ENCODE measurements around the gene IL22RA1.

The IL22RA1 gene, protein sequence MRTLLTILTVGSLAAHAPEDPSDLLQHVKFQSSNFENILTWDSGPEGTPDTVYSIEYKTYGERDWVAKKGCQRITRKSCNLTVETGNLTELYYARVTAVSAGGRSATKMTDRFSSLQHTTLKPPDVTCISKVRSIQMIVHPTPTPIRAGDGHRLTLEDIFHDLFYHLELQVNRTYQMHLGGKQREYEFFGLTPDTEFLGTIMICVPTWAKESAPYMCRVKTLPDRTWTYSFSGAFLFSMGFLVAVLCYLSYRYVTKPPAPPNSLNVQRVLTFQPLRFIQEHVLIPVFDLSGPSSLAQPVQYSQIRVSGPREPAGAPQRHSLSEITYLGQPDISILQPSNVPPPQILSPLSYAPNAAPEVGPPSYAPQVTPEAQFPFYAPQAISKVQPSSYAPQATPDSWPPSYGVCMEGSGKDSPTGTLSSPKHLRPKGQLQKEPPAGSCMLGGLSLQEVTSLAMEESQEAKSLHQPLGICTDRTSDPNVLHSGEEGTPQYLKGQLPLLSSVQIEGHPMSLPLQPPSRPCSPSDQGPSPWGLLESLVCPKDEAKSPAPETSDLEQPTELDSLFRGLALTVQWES

DNA sequence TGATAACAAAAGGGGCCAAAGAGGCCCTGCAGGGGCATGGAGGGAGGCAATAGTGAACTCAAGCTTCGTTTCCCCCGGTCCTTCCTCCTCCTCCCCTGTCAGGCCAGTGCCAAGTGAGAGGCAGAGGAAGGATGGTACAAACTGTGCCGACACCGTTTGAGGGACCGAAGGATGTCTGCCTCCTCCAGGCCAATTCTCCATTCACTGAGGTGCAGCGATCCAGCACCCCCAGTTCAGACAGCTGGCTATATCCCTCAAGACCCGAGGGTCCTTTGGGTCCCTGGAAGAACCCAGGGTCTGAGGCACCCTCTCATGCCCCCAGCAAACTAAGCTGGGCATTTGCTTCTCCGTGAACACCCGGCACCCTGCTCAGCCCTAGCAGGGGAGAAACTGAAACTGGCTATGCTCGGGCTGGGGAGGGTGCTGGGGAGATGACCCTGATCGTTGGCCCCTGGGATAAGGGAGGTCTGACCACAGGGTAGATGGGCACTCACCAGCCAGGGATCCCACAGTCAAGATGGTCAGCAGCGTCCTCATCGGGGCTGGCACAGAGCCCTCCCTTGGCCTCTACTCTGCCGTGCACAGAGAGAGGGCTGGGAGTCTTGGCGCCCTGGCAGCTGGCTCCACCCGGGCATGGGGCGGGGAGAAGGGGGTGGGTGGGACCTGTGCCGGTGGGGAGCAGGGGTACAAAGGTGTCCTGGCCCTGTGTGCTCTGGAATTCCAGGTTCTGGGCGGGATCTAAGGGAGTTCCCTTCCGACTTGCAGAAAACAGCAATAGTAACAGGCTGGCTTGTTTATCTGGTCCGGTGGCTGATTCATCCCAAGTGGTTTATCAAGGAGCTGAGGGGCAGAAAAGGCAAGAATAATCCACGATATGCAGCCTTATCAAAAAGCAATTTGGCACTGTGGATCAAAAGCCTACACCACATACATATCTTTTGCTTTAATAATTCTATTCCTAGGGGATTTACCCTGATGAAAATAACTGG lies at the start of gene IL22RA1:
IL22RA1 (minus strand) TSS at position 595 of the 989 bp plus-strand sequence; CDS start at position 537, 58 bp downstream.
- DNase-seq, result no peak

GRCh38 chr1:24191860-24192259 lies 48.9 kb upstream of the IL22RA1 start:
- peak; percentile 51 to 56 for DNase-seq

DNA sequence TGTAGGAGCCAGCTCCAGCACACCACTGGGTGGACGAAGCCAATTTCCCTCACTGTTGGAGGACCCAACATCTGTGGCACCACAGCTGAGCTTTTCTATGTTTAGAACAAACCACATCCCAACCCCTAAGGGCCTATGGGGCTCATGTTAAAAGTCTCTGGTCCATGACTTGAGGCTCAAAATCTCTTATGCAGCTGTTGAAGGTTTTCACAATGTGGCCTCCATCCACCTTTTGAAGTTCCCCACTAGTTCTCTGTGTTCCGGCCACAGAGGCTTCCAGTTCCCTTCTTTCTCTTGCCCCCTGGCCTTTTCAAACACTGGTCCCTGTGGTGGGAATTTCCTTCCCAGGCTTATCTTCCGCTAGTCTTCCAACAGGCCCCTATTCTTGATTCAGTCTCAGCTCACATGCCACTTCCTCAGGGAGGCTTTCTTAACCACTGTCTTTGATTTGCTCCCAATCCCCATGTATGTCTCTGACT lies 48.1 kb upstream of the IL22RA1 start:
- DNase-seq, result no peak

DNA sequence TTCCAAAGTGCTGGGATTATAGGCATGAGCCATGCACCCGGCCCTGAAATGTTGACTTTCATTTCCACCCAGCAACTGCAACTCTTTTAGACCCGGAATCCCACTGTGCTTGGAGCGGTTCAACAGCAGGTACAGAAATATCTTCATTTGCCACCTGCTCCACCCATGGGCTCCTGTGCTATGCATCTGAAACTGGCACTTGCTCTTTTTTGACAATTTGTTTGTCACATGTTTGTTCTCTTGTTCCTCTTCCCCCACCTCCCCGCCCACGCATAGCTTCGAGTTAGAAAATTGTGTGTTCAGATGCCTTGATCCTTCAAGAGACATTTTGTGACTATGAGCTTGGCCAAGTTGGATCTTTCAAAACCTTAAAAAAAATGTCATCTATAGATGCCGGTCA lies 46.6 kb upstream of the IL22RA1 start:
- DNase-seq, result no peak

DNA sequence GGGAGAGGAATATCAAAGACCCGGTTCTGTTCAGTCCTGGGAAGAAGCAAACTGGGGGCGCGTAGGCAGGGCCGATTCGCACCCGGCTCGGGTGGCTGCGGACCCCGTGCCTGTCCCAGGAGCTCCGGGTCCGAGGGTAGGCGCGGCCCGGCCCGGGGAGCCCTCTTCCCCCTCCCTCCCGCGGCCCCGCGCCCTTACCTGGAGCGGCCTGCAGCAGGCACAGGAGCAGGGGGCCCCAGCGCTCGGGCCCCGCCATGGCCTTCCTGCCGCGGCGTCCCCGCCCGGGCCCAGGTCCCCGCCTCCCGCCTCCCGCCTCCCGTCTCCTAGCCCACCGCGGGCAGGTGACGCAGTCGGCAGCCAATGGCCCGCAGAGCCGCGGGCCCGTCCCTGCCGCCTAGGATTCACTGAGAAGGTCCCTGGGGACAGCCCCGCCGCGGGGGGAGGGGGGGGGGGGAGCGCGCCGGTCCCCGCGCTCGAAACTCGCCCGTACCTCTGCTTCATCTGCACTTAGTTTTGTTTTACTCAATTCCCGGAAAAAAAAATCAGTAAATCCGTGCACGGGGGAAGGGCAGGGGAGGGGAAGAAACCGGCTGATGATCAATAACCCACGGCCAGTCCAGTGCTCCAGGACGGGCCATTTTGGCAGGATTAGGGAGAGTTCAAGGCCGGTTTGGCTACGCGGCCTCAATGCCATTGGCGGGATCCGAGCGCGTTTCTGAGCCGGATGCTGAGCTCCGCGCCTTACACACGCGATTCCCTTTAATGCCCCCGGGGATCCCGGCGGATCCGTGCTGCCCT lies 44.3 kb upstream of the IL22RA1 start, which contains the start of gene IFNLR1:
IFNLR1 (minus strand) TSS at position 297 of the 798 bp plus-strand sequence; CDS start at position 256, 41 bp downstream.
- peak; percentile 79 to 87 for DNase-seq

DNA sequence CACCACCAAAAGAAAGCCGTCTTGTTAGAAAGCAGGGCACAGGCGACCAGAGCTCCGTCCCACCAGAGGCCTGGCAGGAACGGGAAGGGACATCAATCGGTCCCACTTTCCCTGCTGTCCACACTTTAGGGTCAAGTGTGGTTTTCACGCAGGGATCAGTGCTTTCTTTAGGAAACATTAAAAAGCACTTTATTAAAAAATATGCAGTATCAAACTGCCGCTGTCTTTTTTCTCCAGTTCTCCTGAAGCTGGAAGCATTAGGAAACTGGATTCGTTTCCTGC lies 43.7 kb upstream of the IL22RA1 start:
- no peak for DNase-seq

- DNase-seq, result no peak
These were observed 43.2 kb upstream of the IL22RA1 start for GRCh38 chr1:24186031-24186710.

GRCh38 chr1:24185076-24185475 lies 42.1 kb upstream of the IL22RA1 start:
- no peak for DNase-seq

- no peak for DNase-seq
These were observed 39.1 kb upstream of the IL22RA1 start for GRCh38 chr1:24182061-24182460.

DNA sequence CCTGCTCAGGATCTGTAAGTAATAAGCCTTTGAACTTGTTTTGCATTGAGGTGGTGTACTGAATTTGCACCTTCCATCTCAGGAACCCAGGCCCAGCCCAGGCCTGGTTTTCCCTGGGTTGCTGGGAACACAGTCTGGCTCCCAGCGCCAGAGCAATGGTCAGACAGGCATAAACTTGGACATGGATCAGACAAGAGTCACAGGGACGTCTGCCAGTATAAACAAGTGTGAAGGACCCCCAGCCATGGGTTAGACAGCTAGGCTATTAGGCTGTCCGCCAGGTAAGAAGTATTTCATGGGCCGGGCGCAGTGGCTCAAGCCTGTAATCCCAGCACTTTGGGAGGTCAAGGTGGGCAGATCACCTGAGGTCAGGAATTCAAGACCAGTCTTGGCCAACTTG lies 38.7 kb upstream of the IL22RA1 start:
- DNase-seq, result no peak

DNA sequence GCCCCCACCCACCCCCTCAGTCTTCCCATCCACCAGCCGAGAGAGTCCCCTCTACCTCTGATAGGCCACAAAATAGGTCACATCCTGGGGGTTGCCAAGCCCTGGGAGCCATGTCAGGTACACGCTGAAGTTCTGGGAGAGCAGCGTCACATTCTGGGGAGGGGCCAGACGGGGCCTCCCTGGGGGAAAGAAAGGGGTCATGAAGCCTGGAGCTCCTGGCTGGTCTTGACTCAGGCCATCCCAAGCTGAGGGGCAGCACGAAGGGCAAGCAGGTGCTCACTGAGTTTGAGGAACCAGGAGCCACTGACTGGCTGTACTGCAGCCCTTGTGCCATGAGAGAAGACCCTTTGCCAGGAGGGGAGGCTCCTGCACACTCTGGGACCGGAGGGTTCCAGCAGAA lies 37.7 kb upstream of the IL22RA1 start:
- DNase-seq, result no peak

DNA sequence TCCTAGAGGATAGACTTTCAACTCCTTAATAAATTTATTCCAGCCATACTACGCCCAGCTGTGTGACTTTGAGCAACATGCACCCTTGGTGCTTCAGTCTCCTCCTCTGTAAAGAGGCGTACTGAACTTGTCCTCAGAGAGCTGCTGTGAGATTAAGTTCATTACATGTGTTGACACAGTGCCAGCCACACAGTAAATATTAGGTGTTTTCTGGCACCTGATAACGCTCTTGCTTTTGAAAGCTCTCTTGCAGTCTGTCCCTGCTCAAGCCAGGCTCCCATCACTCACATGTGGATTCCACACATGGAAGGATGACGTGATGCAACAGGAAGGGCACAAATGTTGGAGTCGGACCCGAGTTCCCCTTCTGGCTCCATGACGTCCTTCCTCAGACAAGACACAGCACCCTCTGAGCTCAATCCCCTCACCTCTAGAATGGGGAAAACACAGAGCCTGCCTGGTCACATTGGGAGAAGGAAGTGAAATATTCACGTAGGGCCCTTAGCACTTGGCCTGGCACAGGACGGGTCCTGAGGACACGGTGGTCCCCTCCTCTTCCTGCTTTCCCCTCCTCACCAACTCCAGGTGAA lies 36.4 kb upstream of the IL22RA1 start:
- no peak for DNase-seq

- no peak for DNase-seq
These were observed 35.5 kb upstream of the IL22RA1 start for GRCh38 chr1:24178407-24178806.

GRCh38 chr1:24177161-24177560 lies 34.2 kb upstream of the IL22RA1 start:
- no peak for DNase-seq

GRCh38 chr1:24175033-24175755 lies 32.3 kb upstream of the IL22RA1 start:
- DNase-seq, result no peak

- no peak for DNase-seq
These were observed 31.0 kb upstream of the IL22RA1 start for GRCh38 chr1:24173638-24174575.

- DNase-seq, result no peak
These were observed 29.7 kb upstream of the IL22RA1 start for GRCh38 chr1:24172598-24172997.

DNA sequence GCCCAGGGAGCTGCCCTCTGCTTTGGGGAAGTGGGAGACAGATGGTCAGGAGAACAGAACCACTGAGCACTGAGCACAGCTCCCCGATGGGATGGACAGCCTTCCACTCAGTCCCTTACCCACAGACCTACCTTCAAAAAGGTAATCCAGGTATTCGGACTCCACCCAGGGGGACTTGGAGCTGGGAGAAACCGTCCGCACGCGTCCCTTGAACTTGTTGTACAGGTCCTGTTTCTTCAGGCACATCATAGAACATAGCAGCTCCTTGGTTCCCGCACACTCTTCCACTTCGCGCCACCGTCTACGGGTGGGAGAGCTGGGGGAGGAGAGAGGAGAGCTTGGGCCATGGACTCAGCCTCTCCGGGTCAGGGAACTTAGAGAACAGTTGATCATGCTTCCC lies 26.3 kb upstream of the IL22RA1 start:
- DNase-seq, result no peak

DNA sequence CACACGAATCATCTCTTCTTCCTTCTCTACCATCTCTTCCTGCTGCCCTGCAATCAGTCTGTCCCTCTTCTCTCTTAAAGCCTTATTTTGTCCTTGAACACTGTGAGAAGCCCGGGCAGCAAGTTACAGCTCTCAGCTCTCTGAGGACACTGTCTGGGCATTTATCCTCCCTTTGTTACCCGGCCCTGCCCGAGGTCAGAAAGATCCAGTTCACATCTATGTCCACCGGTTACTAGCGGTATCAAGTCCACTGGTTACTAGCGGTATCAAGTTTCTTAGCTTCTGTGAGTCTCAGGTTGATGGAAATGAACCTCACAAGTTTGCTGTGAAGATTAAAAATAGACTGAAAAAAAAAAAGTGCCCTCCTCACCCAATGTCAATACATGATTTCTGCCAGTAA lies 25.3 kb upstream of the IL22RA1 start:
- no peak for DNase-seq

DNA sequence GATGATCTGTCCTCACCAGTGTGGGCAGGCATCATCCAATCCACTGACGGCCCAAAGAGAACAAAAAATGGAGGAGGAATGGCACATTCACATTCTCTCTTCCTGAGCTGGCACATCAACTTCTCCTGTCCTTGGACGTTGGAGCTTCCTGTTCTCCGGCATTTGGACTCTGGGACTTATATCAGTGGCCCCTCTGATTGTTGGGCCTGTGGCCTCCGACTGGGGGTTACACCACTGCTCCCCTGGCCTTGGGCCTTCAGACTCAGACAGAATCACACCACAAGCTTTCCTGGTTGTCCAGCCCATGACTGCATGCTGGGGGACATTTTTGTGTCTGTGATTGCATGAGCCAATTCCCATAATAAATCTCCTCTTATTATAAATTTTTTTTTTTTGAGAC lies 24.1 kb upstream of the IL22RA1 start:
- DNase-seq, result no peak

All from activated T-cell treated with anti-CD3 and anti-CD28 coated beads, Interleukin-2, amount 50 U/mL, for 48 hours (primary cell).